ENCODE measurements around the gene CLCNKB. TPM values are rescaled to one million over a fixed set of nuclear protein-coding genes. Genes with fewer than 3 reads are reported as not detected.
A peak's percentile ranks its signal among the peaks of the same experiment; 100 is the strongest.
"Not testable (repeated sequence)": the region's sequence is repeated elsewhere in the genome, so short reads cannot be mapped to it uniquely, and the experiment has no call there.

The CLCNKB gene
- total RNA-seq, 1 donor from 2014 or later, result not detected

GRCh38 chr1:16014509-16015482 is 28.8 kb upstream of the CLCNKB start:
- DNase-seq (ENCODE audit: low read depth in 2 of 2), result no peak

- DNase-seq (ENCODE audit: low read depth in 2 of 2), result no peak
Measured at GRCh38 chr1:16015491-16015890, 28.1 kb upstream of the CLCNKB start.

GRCh38 chr1:16015960-16016901 is 27.4 kb upstream of the CLCNKB start:
- no peak for DNase-seq (ENCODE audit: low read depth in 2 of 2)

- DNase-seq (ENCODE audit: low read depth in 2 of 2), result no peak
Measured at GRCh38 chr1:16017076-16017460, 26.5 kb upstream of the CLCNKB start.

GRCh38 chr1:16017461-16018303 is 25.9 kb upstream of the CLCNKB start, which contains the start of gene HSPB7:
TSS of gene HSPB7 (minus strand) at chr1:16018043. CDS start at chr1:16017963, 80 bp downstream.
- peak; percentile 12 to 19 for DNase-seq (ENCODE audit: low read depth in 2 of 2)

- no peak for DNase-seq (ENCODE audit: low read depth in 2 of 2)
Measured at GRCh38 chr1:16018308-16018707, 25.3 kb upstream of the CLCNKB start.

- DNase-seq (ENCODE audit: low read depth in 2 of 2), result no peak
Measured at GRCh38 chr1:16018749-16019643, 24.6 kb upstream of the CLCNKB start.

GRCh38 chr1:16019644-16020277 is 23.8 kb upstream of the CLCNKB start:
- peak in 1 of 2 donors; percentile 28 for DNase-seq (ENCODE audit: low read depth in 2 of 2)

- no peak for DNase-seq (ENCODE audit: low read depth in 2 of 2)
Measured at GRCh38 chr1:16020325-16020724, 23.3 kb upstream of the CLCNKB start.

- not testable (repeated sequence) for DNase-seq (ENCODE audit: low read depth in 2 of 2)
Measured at GRCh38 chr1:16020878-16021277, 22.7 kb upstream of the CLCNKB start.

- DNase-seq (ENCODE audit: low read depth in 2 of 2), result no peak
Measured at GRCh38 chr1:16021681-16022080, 21.9 kb upstream of the CLCNKB start, which contains the start of gene CLCNKA. TSS of gene CLCNKA (plus strand) at chr1:16022036. CDS start at chr1:16022620, 584 bp downstream.

- DNase-seq (ENCODE audit: low read depth in 2 of 2), result no peak
Measured at GRCh38 chr1:16022393-16022792, 21.2 kb upstream of the CLCNKB start.

GRCh38 chr1:16023050-16023653 is 20.4 kb upstream of the CLCNKB start:
- no peak for DNase-seq (ENCODE audit: low read depth in 2 of 2)

- not testable (repeated sequence) for DNase-seq (ENCODE audit: low read depth in 2 of 2)
Measured at GRCh38 chr1:16026302-16026701, 17.3 kb upstream of the CLCNKB start.

GRCh38 chr1:16026723-16027484 is 16.7 kb upstream of the CLCNKB start:
- DNase-seq (ENCODE audit: low read depth in 2 of 2), result no peak

GRCh38 chr1:16028237-16029002 is 15.2 kb upstream of the CLCNKB start:
- DNase-seq (ENCODE audit: low read depth in 2 of 2), result no peak

- DNase-seq (ENCODE audit: low read depth in 2 of 2), result not testable (repeated sequence)
Measured at GRCh38 chr1:16029003-16029268, 14.6 kb upstream of the CLCNKB start.

GRCh38 chr1:16029288-16029687 is 14.3 kb upstream of the CLCNKB start:
- no peak for DNase-seq (ENCODE audit: low read depth in 2 of 2)

Measured in lung microvascular endothelial cell (primary cell).